Activated CD4-positive, alpha-beta T cell treated with anti-CD3 and anti-CD28 coated beads, Interleukin-2, amount 50 U/mL, for 48 hours (primary cell): ENCODE data around the gene ARL17B.
A peak's percentile ranks its signal among the peaks of the same experiment; 100 is the strongest.
"Not testable (repeated sequence)": the region's sequence is repeated elsewhere in the genome, so short reads cannot be mapped to it uniquely, and the experiment has no call there.

Experiments
- DNase-seq, 2 experiments: peaks; one replicate each; pipeline ENCODE4 v3.0.0-alpha.2; 2020

Gene ARL17B

DNA sequence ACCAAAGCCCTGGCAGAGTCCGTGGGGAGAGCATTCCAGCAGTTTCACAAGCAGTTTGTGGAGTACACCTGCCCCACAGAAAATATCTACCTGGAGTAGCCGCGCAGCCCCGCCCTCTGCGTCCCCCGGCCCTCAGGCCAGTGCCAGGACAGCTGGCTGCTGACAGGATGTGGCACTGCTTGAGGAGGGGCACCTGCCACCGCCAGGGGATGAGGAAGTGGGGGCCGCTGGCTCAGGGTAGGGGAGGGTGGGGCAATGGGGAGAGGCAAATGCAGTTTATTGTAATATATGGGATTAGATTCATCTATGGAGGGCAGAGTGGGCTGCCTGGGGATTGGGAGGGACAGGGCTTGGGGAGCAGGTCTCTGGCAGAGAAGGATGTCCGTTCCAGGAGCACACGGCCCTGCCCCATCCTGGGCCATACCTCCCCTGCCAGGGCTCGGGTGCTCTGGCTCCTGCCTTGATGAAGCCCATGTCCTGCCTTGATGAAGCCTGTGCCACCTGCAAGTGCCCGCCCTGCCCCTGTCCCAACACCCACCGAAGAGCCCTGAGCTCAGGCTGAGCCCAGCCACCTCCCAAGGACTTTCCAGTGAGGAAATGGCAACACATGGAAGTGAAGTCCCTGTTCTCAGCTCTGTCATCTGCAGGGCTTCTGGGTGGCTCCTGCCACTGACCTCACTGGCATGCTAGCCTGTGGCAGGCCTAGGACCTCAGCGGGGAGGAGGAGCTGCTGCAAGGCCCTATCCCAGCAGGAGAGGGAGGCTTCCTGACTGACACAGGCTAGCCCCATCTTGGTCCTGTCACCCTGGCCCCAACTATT is 116.4 kb downstream of the ARL17B start:
- DNase-seq, result not testable (repeated sequence)

DNA sequence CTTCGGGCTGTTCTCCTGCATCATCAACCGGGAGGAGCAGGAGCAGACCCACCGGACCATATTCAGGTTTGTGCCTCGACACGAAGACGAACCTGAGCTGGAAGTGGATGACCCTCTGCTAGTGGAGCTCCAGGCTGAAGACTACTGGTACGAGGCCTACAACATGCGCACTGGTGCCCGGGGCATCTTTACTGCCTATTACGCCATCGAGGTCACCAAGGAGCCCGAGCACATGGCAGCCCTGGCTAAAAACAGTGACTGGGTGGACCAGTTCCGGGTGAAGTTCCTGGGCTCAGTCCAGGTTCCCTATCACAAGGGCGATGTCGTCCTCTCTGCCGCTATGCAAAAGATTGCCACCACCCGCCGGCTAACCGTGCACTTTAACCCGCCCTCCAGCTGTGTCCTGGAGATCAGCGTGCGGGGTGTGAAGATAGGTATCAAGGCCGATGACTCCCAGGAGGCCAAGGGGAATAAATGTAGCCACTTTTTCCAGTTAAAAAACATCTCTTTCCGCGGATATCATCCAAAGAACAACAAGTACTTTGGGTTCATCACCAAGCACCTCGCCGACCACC is 117.1 kb downstream of the ARL17B start:
- not testable (repeated sequence) for DNase-seq

DNA sequence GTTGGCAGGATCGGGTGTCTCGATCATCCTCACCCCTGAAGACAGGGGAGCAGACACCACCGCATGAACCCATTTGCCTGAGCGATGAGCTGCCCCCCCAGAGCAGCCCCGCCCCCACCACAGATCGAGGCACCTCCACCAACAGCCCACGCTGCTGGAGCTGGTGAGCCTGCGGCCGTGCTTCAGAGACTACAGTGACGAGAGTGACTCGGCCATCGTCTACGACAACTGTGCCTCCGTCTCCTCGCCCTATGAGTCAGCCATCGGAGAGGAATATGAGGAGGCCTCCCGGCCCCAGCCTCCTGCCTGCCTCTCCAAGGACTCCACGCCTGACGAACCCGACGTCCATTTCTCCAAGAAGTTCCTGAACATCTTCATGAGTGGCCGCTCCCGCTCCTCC is 117.6 kb downstream of the ARL17B start:
- DNase-seq, result not testable (repeated sequence)

DNA sequence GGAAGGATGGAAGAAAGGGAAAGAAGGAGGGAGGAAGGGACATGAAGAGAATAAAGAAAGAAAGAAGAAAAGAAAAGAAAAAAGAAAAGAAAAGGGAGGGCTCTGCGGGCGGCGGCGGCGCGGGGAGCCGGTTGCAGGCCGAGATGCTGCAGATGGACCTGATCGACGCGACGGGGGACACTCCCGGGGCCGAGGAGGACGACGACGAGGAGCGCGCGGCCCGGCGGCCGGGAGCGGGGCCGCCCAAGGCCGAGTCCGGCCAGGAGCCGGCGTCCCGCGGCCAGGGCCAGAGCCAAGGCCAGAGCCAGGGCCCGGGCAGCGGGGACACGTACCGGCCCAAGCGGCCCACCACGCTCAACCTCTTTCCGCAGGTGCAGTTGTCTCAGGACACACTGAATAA is 118.1 kb downstream of the ARL17B start:
- not testable (repeated sequence) for DNase-seq

- not testable (repeated sequence) for DNase-seq
Observed at GRCh38 chr17:46231359-46231758, 130.2 kb downstream of the ARL17B start.

- DNase-seq, result peak; percentile 96 to 98
Observed at GRCh38 chr17:46225274-46225794, 136.2 kb downstream of the ARL17B start.

DNA sequence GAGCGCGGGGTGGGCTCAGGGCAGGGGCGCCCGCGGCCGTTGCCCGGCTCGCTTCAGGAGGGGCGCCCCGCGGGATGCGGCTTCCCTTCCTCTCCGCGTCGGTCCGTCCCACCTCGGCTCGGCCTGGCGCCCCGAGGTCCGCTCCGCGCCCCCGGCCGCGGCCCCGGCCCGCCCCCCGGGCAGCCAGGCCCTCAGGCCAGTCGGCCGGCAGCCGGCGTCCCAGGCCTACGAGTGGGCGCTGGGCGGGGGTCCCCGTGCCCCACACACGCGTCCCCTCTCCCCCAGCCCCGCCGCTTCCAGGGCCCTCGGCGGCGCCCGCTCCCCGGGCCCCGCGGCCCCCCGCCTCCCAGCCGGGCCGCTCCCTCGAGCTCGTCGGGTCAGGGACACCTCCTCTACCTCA is 136.7 kb downstream of the ARL17B start:
- DNase-seq, result not testable (repeated sequence)
